ENCODE results near the gene SLC39A7. TPM values are rescaled to one million over a fixed set of nuclear protein-coding genes. Genes with fewer than 3 reads are reported as not detected.

Gene SLC39A7
- total and polyA plus RNA-seq, 2 of the 13 experiments (the other 11 are each of a cell fraction or from before 2014, with no cell fraction given) = 142 to 229 TPM

- no peak for TF ChIP-seq ZNF619 (CRISPR knock-in tag; IDR thresholded peaks at IDR 0.05)
- TF ChIP-seq ZNF264 (CRISPR knock-in tag; IDR thresholded peaks at IDR 0.05) = no peak
- no peak for TF ChIP-seq ZNF570 (CRISPR knock-in tag; IDR thresholded peaks at IDR 0.05; ENCODE audit: borderline replicate concordance)
- no peak for TF ChIP-seq PAF1 (CRISPR knock-in tag; IDR thresholded peaks at IDR 0.05)
- peak; percentile 28; the same call in 1 of the 2 replicates for TF ChIP-seq HMG20A (CRISPR knock-in tag; IDR thresholded peaks at IDR 0.05; ENCODE audit: borderline replicate concordance)
- TF ChIP-seq ZEB1 (IDR thresholded peaks at IDR 0.05; ENCODE audit: insufficient replicate concordance, low read depth) = no peak
- no peak for TF ChIP-seq THYN1 (CRISPR knock-in tag; IDR thresholded peaks at IDR 0.05; ENCODE audit: borderline replicate concordance, low read depth)
- 0 out of 2 replicates have a peak, but pooled peaks have one; percentile 32 for TF ChIP-seq NRL (CRISPR knock-in tag; IDR thresholded peaks at IDR 0.05; ENCODE audit: borderline replicate concordance)
- 0 out of 2 replicates have a peak, but pooled peaks have one; percentile 40 for TF ChIP-seq RXRB (CRISPR knock-in tag; IDR thresholded peaks at IDR 0.05; ENCODE audit: borderline replicate concordance)
- TF ChIP-seq ZNF564 (CRISPR knock-in tag; IDR thresholded peaks at IDR 0.05) = no peak
- peak; percentile 48; the same call in 1 of the 2 replicates for TF ChIP-seq NR2F2 (IDR thresholded peaks at IDR 0.05; ENCODE audit: borderline replicate concordance, low read depth)
- TF ChIP-seq POLR2A (IDR thresholded peaks at IDR 0.05; ENCODE audit: insufficient read depth in 1 of 2, low read depth in 2 of 2, low read length in 2 of 2) = no peak
- TF ChIP-seq TOPORS (CRISPR knock-in tag; IDR thresholded peaks at IDR 0.05) = no peak
- TF ChIP-seq ARID3A (IDR thresholded peaks at IDR 0.05; ENCODE audit: low read depth, low read length) = no peak
- TF ChIP-seq ZNF24 (IDR thresholded peaks at IDR 0.05) = no peak
- no peak for TF ChIP-seq KLF16 (CRISPR knock-in tag; IDR thresholded peaks at IDR 0.05)
- peak; percentile 45; the same call in 1 of the 2 replicates for TF ChIP-seq ZFX (CRISPR knock-in tag; IDR thresholded peaks at IDR 0.05; ENCODE audit: low read depth)
- no peak for TF ChIP-seq MATR3 (CRISPR knock-in tag; IDR thresholded peaks at IDR 0.05)
- TF ChIP-seq PCBP1 (IDR thresholded peaks at IDR 0.05; ENCODE audit: borderline replicate concordance, low read depth, low read length) = 0 out of 2 replicates have a peak, but pooled peaks have one; percentile 53
- no peak for TF ChIP-seq FOXA1 (IDR thresholded peaks at IDR 0.05)
- 0 out of 2 replicates have a peak, but pooled peaks have one; percentile 33 for TF ChIP-seq FOXA1 (CRISPR knock-in tag; IDR thresholded peaks at IDR 0.05)
- TF ChIP-seq GATAD2A (CRISPR knock-in tag; IDR thresholded peaks at IDR 0.05) = peak; percentile 33; the same call in 1 of the 2 replicates
- no peak for TF ChIP-seq ZNF251 (CRISPR knock-in tag; IDR thresholded peaks at IDR 0.05)
- peak; percentile 37; the same call in 1 of the 2 replicates for TF ChIP-seq PAXIP1 (CRISPR knock-in tag; conservative IDR thresholded peaks at IDR 0.05)
- TF ChIP-seq ZUFSP (CRISPR knock-in tag; IDR thresholded peaks at IDR 0.05; ENCODE audit: borderline replicate concordance) = no peak
- TF ChIP-seq ZNF672 (CRISPR knock-in tag; IDR thresholded peaks at IDR 0.05) = 0 out of 2 replicates have a peak, but pooled peaks have one; percentile 75
Measured at GRCh38 chr6:33190504-33191107, 10.1 kb upstream of the SLC39A7 start (continued).
